ENCODE data around the gene FADD.
"Not testable (repeated sequence)": the region's sequence is repeated elsewhere in the genome, so short reads cannot be mapped to it uniquely, and the experiment has no call there.

FADD gene

DNA sequence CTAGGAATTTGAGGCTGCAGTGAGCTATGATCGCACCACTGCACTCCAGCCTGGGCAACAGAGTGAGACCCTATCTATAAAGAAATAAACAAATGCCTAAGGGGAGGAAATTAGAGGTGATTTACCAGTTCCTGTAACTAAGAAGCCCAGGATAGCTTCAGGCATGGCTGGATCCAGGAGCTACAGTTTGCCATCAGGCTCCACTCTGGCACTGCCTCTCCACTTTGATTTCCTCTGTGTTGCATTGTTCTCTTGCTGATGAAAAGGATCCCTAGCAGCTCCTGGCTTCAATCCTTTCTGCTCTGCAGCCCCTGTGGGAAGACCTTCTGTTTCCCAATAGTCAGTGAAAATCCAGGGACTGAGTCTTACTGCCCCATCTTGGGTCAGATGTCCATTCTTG lies 20.1 kb upstream of the FADD start:
- DNase-seq, result no peak

DNA sequence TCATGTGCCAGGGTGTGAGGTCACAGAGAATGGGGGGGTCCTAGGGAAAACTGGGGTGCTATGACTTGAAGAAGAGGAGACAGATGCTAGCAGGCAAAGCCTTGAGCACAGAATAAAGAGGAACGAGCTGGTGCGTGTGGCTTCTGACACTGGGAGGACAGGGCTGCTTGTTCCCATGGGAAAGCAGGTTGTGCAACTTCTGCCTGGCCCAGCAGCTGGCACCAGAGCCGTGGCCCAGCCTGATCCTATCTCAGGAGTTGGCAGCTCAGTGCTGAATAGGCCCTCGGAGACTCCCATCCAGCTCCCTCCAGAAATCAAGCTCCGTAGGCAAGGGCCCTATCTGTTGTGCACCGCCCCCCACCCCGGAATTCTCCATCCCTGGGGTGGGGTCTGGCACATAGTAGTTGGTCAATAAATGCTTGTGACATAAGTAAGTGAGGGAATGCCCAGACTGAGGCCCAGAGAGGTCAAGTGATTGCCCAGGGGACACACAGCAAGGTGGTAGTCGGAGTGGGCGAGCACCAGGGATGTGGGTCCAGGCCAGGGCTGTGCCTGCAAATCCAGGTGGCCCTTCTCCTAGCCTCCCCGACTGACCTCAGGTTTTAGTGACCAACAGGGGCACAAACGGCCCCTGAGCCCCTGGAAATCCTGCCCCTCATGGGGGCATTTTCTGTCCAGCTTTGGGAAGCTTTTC lies 19.5 kb upstream of the FADD start:
- DNase-seq, result no peak

GRCh38 chr11:70184396-70184795 lies 18.7 kb upstream of the FADD start:
- DNase-seq, result no peak

GRCh38 chr11:70185348-70186055 lies 17.6 kb upstream of the FADD start:
- no peak for DNase-seq

GRCh38 chr11:70186420-70186819 lies 16.7 kb upstream of the FADD start:
- DNase-seq, result no peak

- DNase-seq, result no peak
Observed at GRCh38 chr11:70186936-70187335, 16.2 kb upstream of the FADD start.

GRCh38 chr11:70187771-70188170 lies 15.3 kb upstream of the FADD start:
- no peak for DNase-seq

DNA sequence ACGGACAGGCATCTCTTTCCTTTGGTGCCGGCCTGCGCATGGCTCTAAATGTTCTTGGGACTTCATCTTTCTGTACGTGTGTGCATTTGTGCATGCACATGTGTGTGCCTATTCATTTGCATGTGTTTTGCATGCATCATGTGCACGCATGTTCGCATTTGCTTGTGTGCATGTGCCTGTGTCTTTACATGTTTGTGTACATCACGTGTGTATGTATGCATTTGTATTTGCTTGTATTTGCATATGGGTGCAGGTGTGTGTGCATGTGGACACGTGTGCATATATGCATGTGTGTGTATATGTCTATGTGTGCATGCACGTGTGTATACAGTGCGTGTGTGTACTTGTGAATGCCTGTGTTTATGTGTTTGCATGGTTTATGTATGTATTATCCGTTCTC lies 13.5 kb upstream of the FADD start:
- DNase-seq, result no peak

DNA sequence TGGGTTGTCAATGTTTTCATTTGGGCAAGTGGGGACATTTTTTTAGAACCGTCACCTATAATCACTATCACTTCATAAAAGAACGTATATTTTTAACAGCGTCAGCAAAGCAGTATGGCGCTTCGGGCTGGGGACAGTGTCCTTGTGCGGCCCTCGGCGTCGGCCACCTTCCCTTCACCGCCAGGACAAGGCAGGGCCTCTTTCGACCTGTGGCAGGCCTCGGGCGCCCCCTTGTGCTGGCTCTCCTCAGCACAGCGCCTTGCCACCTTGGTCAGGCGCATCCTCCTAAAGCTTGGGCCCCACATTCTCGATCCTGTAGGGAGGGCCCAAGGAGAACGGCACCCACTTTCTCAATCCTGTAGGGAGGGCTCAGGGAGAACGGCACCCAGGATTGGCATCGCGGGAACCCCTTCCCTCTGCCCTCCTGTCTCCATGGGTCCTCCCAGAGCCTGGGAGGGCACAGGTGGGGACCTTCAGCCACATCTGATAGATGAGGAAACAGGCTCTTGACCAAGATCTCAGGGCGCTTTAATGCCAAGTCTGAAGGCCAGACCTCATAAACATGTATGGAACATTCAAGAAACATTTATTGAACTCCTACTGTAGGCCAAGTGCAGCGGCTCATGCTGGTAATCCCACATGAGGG lies 11.5 kb upstream of the FADD start:
- DNase-seq, result peak; percentile 35

- DNase-seq, result no peak
Observed at GRCh38 chr11:70192666-70193410, 10.3 kb upstream of the FADD start.

- no peak for DNase-seq
Observed at GRCh38 chr11:70193411-70194292, 9.4 kb upstream of the FADD start.

- DNase-seq, result no peak
Observed at GRCh38 chr11:70194792-70195791, 8.0 kb upstream of the FADD start.

DNA sequence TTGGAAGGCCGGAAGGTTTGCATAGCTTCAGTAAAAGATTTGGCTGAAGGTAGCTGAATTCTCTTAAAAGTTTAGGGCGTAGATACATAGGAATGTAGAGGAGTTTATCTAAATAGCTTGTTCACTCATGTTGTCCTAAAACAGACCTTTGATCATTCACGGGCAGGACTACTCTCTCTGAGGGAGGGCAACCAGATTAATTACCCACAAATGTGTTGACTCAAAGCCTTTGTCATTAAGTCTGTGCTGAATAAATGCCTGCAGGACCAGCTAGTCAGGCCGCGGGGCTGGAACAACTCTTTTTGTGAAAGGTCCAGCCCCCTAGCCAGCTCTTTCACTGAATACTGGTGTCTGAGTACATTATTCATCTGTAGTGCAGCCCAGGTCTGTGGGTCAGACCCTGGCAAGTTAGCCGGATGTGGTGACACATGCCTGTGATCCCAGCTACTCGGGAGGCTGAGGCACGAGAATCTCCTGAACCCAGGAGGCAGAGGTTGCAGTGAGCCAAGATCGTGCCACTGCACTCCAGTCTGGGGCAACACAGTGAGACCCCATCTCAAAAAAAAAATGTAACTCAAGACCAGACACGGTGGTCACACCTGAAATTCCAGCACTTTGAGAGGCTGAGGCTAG lies 2.8 kb upstream of the FADD start:
- no peak for DNase-seq

GRCh38 chr11:70201047-70201446 lies 2.0 kb upstream of the FADD start:
- DNase-seq, result not testable (repeated sequence)

- DNase-seq, result no peak
Observed at GRCh38 chr11:70201882-70202861, 924 bp upstream of the FADD start.

DNA sequence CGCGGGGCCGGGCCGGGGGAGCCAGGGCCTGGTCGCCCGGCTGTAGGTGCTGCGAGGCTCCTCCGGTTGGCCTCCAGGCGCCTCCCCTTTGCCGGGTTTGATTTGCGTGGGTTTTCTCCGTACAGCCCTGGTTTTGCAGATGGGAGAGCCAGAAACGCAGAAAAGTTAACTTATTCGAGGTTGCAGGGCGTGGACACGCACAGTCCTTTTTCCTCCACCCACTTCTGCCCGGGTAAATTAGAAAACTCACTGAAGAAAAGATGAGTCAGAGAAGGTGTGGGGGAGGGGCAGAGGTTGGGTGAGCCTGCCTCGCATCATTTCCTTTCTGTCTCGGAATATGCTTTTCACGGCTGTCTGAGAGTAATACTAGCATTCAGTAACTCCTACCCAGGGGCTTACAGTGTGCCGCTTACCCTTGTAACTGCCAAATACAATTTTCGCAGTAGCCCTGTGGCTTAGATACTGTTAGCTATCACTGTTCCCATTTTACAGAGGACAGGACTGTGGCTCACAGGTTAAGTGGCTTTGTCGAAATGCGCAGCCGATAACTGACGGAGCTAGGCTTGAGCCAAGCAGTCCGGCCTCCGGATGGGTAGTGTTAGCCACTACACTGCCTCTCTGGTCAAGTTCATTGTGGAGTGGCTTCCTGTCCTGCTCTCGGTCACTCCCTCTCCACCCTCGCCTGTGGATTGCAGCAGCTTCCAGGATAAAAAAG lies 812 bp downstream of the FADD start:
- peak; percentile 69 for DNase-seq

- DNase-seq, result no peak
Observed at GRCh38 chr11:70204466-70204799, 1.3 kb downstream of the FADD start.

- DNase-seq, result no peak
Observed at GRCh38 chr11:70205049-70205725, 2.1 kb downstream of the FADD start.

All from KG1 (cell line).